GM12865 (cell line): ENCODE results near the gene ARID4A.
"Not testable (repeated sequence)": the region's sequence is repeated elsewhere in the genome, so short reads cannot be mapped to it uniquely, and the experiment has no call there.

ENCODE experiments used
- DNase-seq: peaks from one replicate; pipeline ENCODE4 v3.0.0; 2010; ENCODE audit warnings: low read depth
- H3K4me3 ChIP-seq: 2 replicates; pipeline ENCODE4 v1.5.1; 2011; ENCODE audit warnings: mild to moderate bottlenecking, low read depth, low read length, control low read depth
- CTCF ChIP-seq: IDR thresholded peaks from 2 replicates; pipeline ENCODE4 v1.5.1; 2011; ENCODE audit warnings: low read length, control low read depth, low read depth, inconsistent platforms; ENCODE audit not compliant: insufficient read depth; ENCODE audit errors: missing control alignments

The ARID4A gene

GRCh38 chr14:58298477-58299400 is at the start of gene ARID4A:
Gene ARID4A, plus strand, starts transcription at chr14:58298555. Its CDS starts 1,300 bp downstream, at chr14:58299855.
- peak; percentile 38 for DNase-seq

DNA sequence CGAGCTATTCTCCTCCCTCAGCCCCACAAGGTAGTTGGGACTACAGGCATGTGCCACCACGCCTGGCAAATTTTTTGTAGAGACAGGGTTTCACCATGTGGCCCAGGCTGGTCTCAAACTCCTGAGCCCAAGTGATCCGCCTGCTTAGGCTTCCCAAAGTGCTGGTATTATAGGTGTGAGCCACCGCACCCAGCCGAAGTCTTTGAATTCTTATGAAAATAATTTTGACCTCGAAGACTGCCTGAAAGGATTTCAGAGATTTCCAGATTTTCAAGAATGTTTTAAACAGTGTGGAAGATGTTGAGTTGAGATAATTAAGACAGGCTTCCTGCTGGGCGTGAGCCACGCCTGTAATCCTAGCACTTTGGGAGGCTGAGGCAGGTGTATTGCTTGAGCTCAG is 48.7 kb upstream of the ARID4A start:
- H3K4me3 ChIP-seq, result no peak overlapping the region
- TF ChIP-seq CTCF, result no peak
- no peak for DNase-seq

More at GRCh38 chr14:58298477-58299400, at the start of gene ARID4A:
- peak within 1 kb of the TSS; percentile 72 for H3K4me3 ChIP-seq
- no peak for TF ChIP-seq CTCF

DNA sequence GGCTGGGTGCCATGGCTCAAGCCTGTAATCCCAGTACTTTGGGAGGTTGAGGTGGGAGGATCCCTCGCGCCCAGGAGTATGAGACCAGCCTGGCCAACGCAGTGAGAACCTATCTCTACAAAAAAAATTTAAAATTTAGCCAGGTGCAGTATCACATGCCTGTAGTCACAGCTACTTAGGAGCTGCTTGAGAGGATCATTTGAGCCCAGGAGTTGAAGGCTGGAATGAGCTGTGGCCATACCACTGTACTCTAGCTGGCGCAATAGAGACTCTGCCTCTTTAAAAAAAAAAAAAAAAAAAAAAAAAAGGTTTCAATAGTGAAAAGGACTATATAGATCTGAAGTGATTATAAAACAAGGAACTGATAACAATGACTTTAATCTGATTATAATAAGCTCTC is 40.2 kb upstream of the ARID4A start:
- no peak overlapping the region for H3K4me3 ChIP-seq
- TF ChIP-seq CTCF, result no peak
- DNase-seq, result no peak

DNA sequence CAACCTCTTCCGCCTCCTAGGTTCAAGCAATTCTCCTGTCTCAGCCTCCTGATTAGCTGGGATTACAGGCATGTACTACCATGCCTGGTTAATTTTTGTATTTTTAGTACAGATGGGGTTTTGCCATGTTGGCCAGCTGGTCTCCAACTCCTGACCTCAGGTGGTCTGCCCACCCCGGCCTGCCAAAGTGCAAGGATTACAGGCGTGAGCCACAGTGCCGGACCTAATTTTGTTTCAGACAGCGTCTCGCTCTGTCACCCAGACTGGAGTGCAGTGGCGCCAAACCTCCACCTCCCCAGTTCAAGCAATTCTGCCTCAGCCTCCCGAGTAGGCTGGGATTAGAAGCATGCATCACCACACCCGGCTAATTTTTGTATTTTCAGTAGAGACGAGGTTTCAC is 36.4 kb upstream of the ARID4A start:
- DNase-seq, H3K4me3 ChIP-seq: not testable (repeated sequence)

DNA sequence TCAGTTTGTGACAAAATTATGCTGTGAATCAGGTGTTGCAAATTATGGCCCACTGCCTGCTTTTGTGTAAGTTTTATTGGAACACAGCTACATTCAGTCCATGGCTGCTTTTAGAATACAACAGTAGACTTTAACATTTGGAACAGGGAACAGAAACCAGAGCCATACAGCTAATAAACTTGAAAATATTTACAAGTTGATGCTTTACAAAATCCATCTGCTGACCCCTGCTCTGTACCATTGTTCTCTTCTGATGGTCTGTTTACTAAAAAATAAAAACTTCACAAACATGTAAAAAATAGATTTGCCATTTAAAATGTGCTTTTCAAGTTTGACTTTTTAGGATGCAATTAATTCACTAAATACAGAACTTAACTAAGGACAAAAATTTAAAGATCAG is 33.0 kb upstream of the ARID4A start:
- TF ChIP-seq CTCF, result no peak
- DNase-seq, result no peak

DNA sequence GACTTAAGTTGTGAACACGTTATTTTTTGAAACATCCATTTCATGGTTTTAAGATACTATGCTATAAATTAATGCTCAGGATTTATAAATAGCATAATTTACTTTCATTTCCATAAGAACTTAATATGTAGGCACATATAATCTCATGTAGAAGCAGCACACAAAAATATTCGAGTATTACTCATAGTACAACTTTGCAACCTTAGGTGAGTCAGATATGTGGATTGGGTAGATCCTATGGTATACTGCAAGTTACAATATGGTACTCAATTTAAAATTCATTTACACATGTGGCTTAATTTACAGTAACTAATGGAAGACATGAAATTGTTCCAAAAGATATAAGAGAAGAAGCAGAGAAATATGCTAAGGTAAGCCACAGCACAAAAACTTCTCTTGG is 27.7 kb upstream of the ARID4A start:
- no peak overlapping the region for H3K4me3 ChIP-seq
- TF ChIP-seq CTCF, result no peak
- no peak for DNase-seq

More for the DNA sequence above, 33.0 kb upstream of the ARID4A start:
- H3K4me3 ChIP-seq, result no peak overlapping the region

GRCh38 chr14:58272588-58273372 is 25.6 kb upstream of the ARID4A start:
- peak; percentile 9 for DNase-seq
- H3K4me3 ChIP-seq, result no peak overlapping the region
- no peak for TF ChIP-seq CTCF
